ENCODE data around the gene SRRM1.
"Not testable (repeated sequence)": the region's sequence is repeated elsewhere in the genome, so short reads cannot be mapped to it uniquely, and the experiment has no call there.

The SRRM1 gene

GRCh38 chr1:24722073-24723035 is 79.3 kb downstream of the SRRM1 start:
- not testable (repeated sequence) for DNase-seq
